Progenitor cell of endocrine pancreas (in vitro differentiated cells): ENCODE measurements around the gene GPR25. TPM values are rescaled to one million over a fixed set of nuclear protein-coding genes. Genes with fewer than 3 reads are reported as not detected.

Experiments
- DNase-seq: peaks from one replicate; pipeline ENCODE4 v3.0.0; 2021; ENCODE audit warnings: low spot score; ENCODE audit not compliant: unreplicated experiment
- H3K27ac Mint-ChIP-seq: 2 replicates; pipeline ENCODE4 v1.8.0; 2021; ENCODE audit warnings: mild to moderate bottlenecking, moderate library complexity, mixed read lengths
- H3K27me3 Mint-ChIP-seq: 2 replicates; pipeline ENCODE4 v1.8.0; 2021; ENCODE audit warnings: mixed read lengths
- H3K36me3 Mint-ChIP-seq: 2 replicates; pipeline ENCODE4 v1.8.0; 2022; ENCODE audit warnings: mixed read lengths; ENCODE audit not compliant: insufficient read depth
- H3K4me1 Mint-ChIP-seq: 2 replicates; pipeline ENCODE4 v1.8.0; 2021; ENCODE audit warnings: low read depth, mixed read lengths
- H3K4me3 Mint-ChIP-seq: 2 replicates; pipeline ENCODE4 v1.8.0; 2021; ENCODE audit warnings: low read depth, mild to moderate bottlenecking, moderate library complexity, mixed read lengths
- H3K9me3 Mint-ChIP-seq: 2 replicates; pipeline ENCODE4 v1.8.0; 2021; ENCODE audit warnings: low read depth, mixed read lengths
- total RNA-seq: library from RNA; stranded (reverse); gene quantifications from 2 replicates; pipeline ENCODE4 v1.2.1, GENCODE V29; 2021
- TF ChIP-seq, protein P1 (sequence below): fragments of 200-600 bp; sonication (generic); IDR thresholded peaks from one replicate; pipeline ENCODE4 v1.5.0; 2021; ENCODE audit warnings: antibody characterized with exemption, mild to moderate bottlenecking; ENCODE audit not compliant: unreplicated experiment

GPR25 gene
- total RNA-seq, 1 donor from 2014 or later: not detected

DNA sequence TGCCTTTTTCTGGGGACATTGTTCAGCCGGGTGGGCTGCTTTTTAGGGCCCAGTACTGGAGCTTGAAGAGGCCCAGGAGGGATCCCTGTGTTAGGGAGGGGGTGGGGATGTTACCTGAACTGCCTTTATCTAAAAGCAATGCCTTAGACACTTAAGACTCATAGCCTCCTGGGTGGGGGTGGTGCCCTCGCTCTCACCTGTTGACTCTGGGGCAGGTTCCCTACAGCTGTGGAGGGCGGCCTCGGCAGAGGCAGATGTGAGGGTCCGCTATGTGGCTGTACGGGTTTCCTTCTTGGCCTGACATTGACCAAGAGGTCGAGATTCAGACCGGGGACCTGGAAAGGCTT is 22.6 kb downstream of the GPR25 start:
- TF ChIP-seq, protein P1, sequence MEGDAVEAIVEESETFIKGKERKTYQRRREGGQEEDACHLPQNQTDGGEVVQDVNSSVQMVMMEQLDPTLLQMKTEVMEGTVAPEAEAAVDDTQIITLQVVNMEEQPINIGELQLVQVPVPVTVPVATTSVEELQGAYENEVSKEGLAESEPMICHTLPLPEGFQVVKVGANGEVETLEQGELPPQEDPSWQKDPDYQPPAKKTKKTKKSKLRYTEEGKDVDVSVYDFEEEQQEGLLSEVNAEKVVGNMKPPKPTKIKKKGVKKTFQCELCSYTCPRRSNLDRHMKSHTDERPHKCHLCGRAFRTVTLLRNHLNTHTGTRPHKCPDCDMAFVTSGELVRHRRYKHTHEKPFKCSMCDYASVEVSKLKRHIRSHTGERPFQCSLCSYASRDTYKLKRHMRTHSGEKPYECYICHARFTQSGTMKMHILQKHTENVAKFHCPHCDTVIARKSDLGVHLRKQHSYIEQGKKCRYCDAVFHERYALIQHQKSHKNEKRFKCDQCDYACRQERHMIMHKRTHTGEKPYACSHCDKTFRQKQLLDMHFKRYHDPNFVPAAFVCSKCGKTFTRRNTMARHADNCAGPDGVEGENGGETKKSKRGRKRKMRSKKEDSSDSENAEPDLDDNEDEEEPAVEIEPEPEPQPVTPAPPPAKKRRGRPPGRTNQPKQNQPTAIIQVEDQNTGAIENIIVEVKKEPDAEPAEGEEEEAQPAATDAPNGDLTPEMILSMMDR: no peak
- Mint-ChIP-seq H3K4me3 (peak overlapping the region; percentile 85), H3K36me3 (peaks cover 11% of the 10 kb centered on the region), H3K27me3 (no peaks in the 10 kb centered on the region), H3K27ac (peak overlapping the region; percentile 99), H3K4me1 (peaks cover 59% of the 10 kb centered on the region), H3K9me3 (no peaks in the 10 kb centered on the region)
- no peak for DNase-seq

- peaks cover 56% of the 10 kb centered on the region for H3K4me1 Mint-ChIP-seq
- H3K27me3 Mint-ChIP-seq: no peaks in the 10 kb centered on the region
- TF ChIP-seq, protein P1: no peak
- peak overlapping the region; percentile 85 for H3K4me3 Mint-ChIP-seq
- H3K36me3 Mint-ChIP-seq: peaks cover 11% of the 10 kb centered on the region
- H3K27ac Mint-ChIP-seq: peak overlapping the region; percentile 99
- H3K9me3 Mint-ChIP-seq: no peaks in the 10 kb centered on the region
- DNase-seq: no peak
Measured at GRCh38 chr1:200895801-200896530, 23.2 kb downstream of the GPR25 start.

- H3K27ac Mint-ChIP-seq: peak overlapping the region; percentile 99
- DNase-seq: peak; percentile 42
- TF ChIP-seq, protein P1: no peak
- H3K4me1 Mint-ChIP-seq: peaks cover 56% of the 10 kb centered on the region
- no peaks in the 10 kb centered on the region for H3K9me3 Mint-ChIP-seq
- H3K4me3 Mint-ChIP-seq: peak overlapping the region; percentile 85
- H3K36me3 Mint-ChIP-seq: peaks cover 13% of the 10 kb centered on the region
- H3K27me3 Mint-ChIP-seq: no peaks in the 10 kb centered on the region
Measured at GRCh38 chr1:200896531-200897196, 23.9 kb downstream of the GPR25 start.

DNA sequence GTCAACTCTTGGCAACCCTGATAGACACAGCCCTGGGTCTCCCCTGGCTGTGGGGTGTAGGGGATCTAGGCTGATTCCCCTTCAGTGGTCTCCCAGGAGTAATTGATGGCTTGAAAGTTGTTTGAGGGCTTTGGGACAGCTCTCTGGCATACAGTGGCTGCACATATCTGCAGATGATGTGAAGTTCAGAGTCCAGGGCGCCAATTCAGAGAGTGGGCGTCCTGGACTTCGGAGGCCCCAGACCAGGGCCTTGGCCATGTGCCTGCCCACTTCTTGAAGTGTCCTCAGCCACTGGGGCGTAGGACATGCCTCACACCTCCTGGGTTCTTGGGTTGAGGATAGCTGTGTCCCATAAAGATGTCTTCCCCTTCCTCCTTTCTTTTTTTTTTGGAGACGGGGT is 24.5 kb downstream of the GPR25 start:
- H3K9me3 Mint-ChIP-seq: no peaks in the 10 kb centered on the region
- H3K4me3 Mint-ChIP-seq: no peak overlapping the region
- peak overlapping the region; percentile 90 for H3K27ac Mint-ChIP-seq
- TF ChIP-seq, protein P1: no peak
- H3K27me3 Mint-ChIP-seq: no peaks in the 10 kb centered on the region
- H3K4me1 Mint-ChIP-seq: peaks cover 52% of the 10 kb centered on the region
- DNase-seq: no peak
- peaks cover 16% of the 10 kb centered on the region for H3K36me3 Mint-ChIP-seq

DNA sequence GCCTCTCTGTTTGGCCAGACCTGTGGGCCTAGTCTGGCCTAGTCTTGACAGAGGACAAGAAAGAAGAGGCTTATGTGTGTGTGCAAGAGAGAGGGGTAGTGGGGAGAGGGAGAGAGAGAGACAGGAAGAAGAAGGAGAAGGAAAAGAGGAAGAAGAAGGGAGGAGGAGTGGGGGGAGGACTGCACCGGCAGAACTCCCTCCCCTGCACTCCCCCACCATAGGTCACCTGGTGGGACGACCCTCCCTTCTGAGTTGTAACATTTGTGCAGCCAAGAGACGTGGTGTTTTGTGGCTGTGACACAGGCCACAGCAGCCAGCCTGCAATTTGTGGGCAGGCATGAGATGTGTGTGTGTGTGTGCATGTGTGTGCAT is 26.2 kb downstream of the GPR25 start:
- peaks cover 19% of the 10 kb centered on the region for H3K36me3 Mint-ChIP-seq
- H3K27me3 Mint-ChIP-seq: no peaks in the 10 kb centered on the region
- H3K9me3 Mint-ChIP-seq: no peaks in the 10 kb centered on the region
- TF ChIP-seq, protein P1: no peak
- H3K27ac Mint-ChIP-seq: peak overlapping the region; percentile 90
- DNase-seq: no peak
- H3K4me3 Mint-ChIP-seq: no peak overlapping the region
- peaks cover 39% of the 10 kb centered on the region for H3K4me1 Mint-ChIP-seq
